SJCRH30 (cell line): ENCODE data around the gene SCPEP1. TPM values are rescaled to one million over a fixed set of nuclear protein-coding genes. Genes with fewer than 3 reads are reported as not detected.
"Not testable (repeated sequence)": the region's sequence is repeated elsewhere in the genome, so short reads cannot be mapped to it uniquely, and the experiment has no call there.

Experiments
- DNase-seq, 2 experiments: peaks; one replicate each; pipeline ENCODE4 v3.0.0-alpha.2; 2015 to 2020
- H3K27ac ChIP-seq: fragments of 250-450 bp; sonication (Bioruptor Pico); 2 replicates; pipeline ENCODE4 v1.5.1; 2020; ENCODE audit warnings: mild to moderate bottlenecking, moderate library complexity
- H3K27me3 ChIP-seq: fragments of 250-450 bp; sonication (Bioruptor Pico); 2 replicates; pipeline ENCODE4 v1.5.1; 2020; ENCODE audit warnings: mild to moderate bottlenecking, moderate library complexity
- H3K36me3 ChIP-seq: fragments of 250-450 bp; sonication (Bioruptor Pico); 2 replicates; pipeline ENCODE4 v1.5.1; 2020; ENCODE audit warnings: mild to moderate bottlenecking, moderate library complexity
- H3K4me1 ChIP-seq: fragments of 250-450 bp; sonication (Bioruptor Pico); 2 replicates; pipeline ENCODE4 v1.5.1; 2020; ENCODE audit warnings: mild to moderate bottlenecking, moderate library complexity
- H3K4me3 ChIP-seq: fragments of 250-450 bp; sonication (Bioruptor Pico); 2 replicates; pipeline ENCODE4 v1.5.1; 2020; ENCODE audit warnings: mild to moderate bottlenecking, moderate library complexity
- H3K9me3 ChIP-seq: fragments of 250-450 bp; sonication (Bioruptor Pico); replicated peaks from 2 replicates; pipeline ENCODE4 v1.5.1; 2020; ENCODE audit warnings: mild to moderate bottlenecking, moderate library complexity
- total RNA-seq: library from RNA; depleted of rRNA; stranded (reverse); fragments of >200 nt; shearing (Covaris generic); gene quantifications from 2 replicates; pipeline ENCODE4 v1.2.3, GENCODE V29; 2014; rRNA removed

Gene SCPEP1, protein sequence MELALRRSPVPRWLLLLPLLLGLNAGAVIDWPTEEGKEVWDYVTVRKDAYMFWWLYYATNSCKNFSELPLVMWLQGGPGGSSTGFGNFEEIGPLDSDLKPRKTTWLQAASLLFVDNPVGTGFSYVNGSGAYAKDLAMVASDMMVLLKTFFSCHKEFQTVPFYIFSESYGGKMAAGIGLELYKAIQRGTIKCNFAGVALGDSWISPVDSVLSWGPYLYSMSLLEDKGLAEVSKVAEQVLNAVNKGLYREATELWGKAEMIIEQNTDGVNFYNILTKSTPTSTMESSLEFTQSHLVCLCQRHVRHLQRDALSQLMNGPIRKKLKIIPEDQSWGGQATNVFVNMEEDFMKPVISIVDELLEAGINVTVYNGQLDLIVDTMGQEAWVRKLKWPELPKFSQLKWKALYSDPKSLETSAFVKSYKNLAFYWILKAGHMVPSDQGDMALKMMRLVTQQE
- total RNA-seq = 16.6 and 18.6 TPM in 2 replicates

GRCh38 chr17:56977673-56978395 is at the start of gene SCPEP1:
SCPEP1 (plus strand) TSS chr17:56978131; CDS start chr17:56978160, 29 bp downstream.
- Histone ChIP-seq H3K36me3 (no peaks in the 10 kb centered on the region), H3K4me3 (peak within 1 kb of the TSS; percentile 61), H3K4me1 (no peaks in the 10 kb centered on the region), H3K27ac (no peak within 1 kb of the TSS), H3K27me3 (no peaks in the 10 kb centered on the region), H3K9me3 (no peaks in the 10 kb centered on the region)
- peak; percentile 82 for DNase-seq

DNA sequence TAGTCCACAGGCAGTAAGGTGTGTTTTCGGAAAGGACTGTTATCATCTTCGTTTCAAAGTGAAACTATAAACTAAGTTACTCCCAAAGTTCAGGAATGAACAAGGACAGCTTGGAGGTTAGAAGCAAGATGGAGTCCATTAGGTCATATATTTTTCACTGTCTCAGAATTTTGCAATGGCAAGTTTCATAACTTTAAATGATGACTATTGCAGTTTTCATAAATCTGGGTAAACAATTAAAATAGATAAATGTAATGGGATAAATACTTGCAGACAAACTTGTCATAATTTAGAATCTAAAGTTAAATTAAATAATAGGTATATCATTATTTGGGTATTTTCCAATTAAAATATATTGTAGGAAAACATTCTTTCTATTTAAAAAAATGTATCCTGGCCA is 49.3 kb upstream of the SCPEP1 start:
- H3K27me3 ChIP-seq = no peaks in the 10 kb centered on the region
- no peak for DNase-seq
- H3K9me3 ChIP-seq = peaks cover 10% of the 10 kb centered on the region
- no peak overlapping the region for H3K27ac ChIP-seq
- no peak overlapping the region for H3K4me3 ChIP-seq
- peaks cover under 1% of the 10 kb centered on the region; the same call in 1 of the 2 replicates for H3K4me1 ChIP-seq
- H3K36me3 ChIP-seq = no peaks in the 10 kb centered on the region

- no peak overlapping the region for H3K27ac ChIP-seq
- no peaks in the 10 kb centered on the region for H3K27me3 ChIP-seq
- no peak for DNase-seq
Observed at GRCh38 chr17:56929362-56929969, 48.5 kb upstream of the SCPEP1 start.

DNA sequence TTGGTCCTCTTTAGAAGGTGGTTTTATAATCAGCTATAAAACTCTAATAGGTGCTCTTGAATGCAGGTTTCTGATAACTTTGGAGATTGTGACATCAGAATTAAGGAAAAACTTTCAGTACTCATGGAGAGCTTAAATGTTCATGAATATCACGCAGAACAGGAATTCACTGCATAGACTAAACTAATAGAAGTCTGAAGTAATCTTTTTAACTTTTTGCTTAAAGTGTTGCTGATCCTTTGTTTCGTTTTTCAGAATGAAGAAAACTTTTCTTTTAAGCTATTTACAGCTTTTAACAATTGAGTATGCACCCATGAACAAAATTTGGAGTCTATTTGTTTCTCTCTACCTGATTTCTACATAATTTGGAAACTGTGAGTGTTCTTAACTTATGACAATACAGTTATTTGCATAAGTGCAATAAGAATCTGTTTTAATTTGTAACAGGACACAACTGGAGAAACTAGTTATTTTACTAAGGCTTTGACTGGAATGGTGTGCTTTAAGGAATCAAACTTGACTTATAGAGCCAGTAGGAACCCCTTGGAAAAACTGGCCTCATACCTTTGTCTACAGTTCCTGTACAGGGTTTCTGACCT is 47.1 kb upstream of the SCPEP1 start:
- no peak for DNase-seq
- Histone ChIP-seq H3K27ac (no peak overlapping the region), H3K9me3 (peaks cover 10% of the 10 kb centered on the region), H3K4me3 (no peak overlapping the region), H3K27me3 (no peaks in the 10 kb centered on the region), H3K4me1 (peaks cover 5% of the 10 kb centered on the region), H3K36me3 (no peaks in the 10 kb centered on the region)

More at GRCh38 chr17:56929362-56929969, 48.5 kb upstream of the SCPEP1 start:
- Histone ChIP-seq H3K36me3 (no peaks in the 10 kb centered on the region), H3K4me1 (peaks cover 5% of the 10 kb centered on the region), H3K9me3 (peaks cover 10% of the 10 kb centered on the region), H3K4me3 (no peak overlapping the region)

DNA sequence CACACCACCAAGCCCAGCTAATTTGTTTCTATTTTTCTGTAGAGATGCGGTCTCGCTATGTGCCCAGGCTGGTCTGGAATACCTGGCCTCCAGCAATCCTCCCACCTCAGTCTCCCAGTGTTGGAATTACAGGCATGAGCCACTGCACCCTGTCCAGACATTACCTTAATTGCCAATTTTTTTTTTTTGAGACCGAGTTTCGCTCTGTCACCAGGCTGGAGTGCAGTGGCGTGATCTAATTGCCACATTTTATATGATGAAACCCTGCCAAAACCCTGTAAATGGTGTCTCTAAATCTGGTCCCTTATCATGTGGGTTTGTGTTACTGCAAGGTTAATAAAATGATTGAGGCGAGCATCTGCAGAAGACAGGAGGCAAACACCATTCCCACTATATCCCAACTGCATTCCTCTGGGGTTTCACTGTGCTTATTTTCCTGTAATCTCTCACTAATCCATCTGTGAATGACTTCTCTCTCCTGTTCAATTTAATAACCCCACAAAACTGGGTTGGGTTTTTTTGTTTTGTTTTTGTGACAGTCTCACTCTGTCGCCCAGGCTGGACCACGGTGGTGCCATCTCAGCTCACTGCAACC is 44.7 kb upstream of the SCPEP1 start:
- no peaks in the 10 kb centered on the region for H3K27me3 ChIP-seq
- H3K36me3 ChIP-seq = peaks cover 15% of the 10 kb centered on the region
- peaks cover 10% of the 10 kb centered on the region for H3K9me3 ChIP-seq
- peaks cover 5% of the 10 kb centered on the region for H3K4me1 ChIP-seq
- DNase-seq = peak in 1 of 2 experiments; percentile 60
- H3K27ac ChIP-seq = no peak overlapping the region
- no peak overlapping the region for H3K4me3 ChIP-seq

DNA sequence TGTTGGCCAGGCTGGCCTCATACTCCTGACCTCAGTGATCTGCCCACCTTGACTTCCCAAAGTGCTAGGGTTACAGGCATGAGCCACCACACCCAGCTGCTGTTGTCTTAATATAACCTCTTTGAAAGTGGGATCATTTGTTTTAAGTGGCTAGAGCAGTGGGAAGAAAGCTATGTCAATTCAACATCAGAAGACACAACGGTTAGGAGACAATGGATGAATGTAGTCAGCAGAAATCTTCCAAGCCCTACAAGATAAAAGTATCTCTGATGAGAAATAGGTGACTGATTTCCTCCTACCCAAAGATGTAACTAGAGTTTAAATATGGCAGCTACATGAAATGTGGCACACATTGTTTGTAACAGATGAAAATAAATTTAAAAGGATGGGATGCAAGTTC is 44.1 kb upstream of the SCPEP1 start:
- H3K4me3 ChIP-seq = no peak overlapping the region
- H3K9me3 ChIP-seq = peaks cover 10% of the 10 kb centered on the region
- DNase-seq = peak in 1 of 2 experiments; percentile 6
- H3K4me1 ChIP-seq = peaks cover 5% of the 10 kb centered on the region
- no peak overlapping the region for H3K27ac ChIP-seq
- no peaks in the 10 kb centered on the region for H3K27me3 ChIP-seq
- peaks cover 17% of the 10 kb centered on the region for H3K36me3 ChIP-seq

- no peak for DNase-seq
- Histone ChIP-seq H3K4me3 (no peak overlapping the region), H3K4me1 (peaks cover 5% of the 10 kb centered on the region), H3K27ac (no peak overlapping the region), H3K27me3 (no peaks in the 10 kb centered on the region), H3K36me3 (peaks cover 21% of the 10 kb centered on the region), H3K9me3 (peaks cover 10% of the 10 kb centered on the region)
Observed at GRCh38 chr17:56934280-56934679, 43.7 kb upstream of the SCPEP1 start.

DNA sequence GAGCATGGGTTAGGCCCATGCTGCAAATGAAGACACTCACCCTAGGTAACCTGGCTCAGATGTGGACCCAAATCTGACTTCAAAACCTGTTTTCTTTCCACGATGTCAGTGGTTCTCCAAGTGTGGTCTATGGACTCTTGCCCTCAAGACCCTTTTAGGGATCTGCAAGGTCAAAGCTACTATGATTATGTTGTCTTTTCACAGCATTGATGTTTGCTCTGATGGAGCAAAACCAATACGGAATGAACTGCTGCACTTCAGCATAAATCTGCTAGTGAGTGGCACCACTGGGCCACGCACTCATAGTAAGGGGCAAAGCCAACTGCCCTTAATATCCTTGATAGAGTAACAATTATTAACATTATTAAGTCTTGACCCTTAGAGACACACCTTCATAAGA is 42.5 kb upstream of the SCPEP1 start:
- DNase-seq = no peak
- Histone ChIP-seq H3K27ac (no peak overlapping the region), H3K4me3 (no peak overlapping the region), H3K27me3 (no peaks in the 10 kb centered on the region), H3K36me3 (peaks cover 33% of the 10 kb centered on the region), H3K9me3 (peaks cover 3% of the 10 kb centered on the region; the same call in 1 of the 2 replicates), H3K4me1 (peaks cover 5% of the 10 kb centered on the region)

GRCh38 chr17:56936697-56937322 is 41.1 kb upstream of the SCPEP1 start:
- no peak overlapping the region for H3K27ac ChIP-seq
- no peak for DNase-seq
- H3K4me1 ChIP-seq = peaks cover 5% of the 10 kb centered on the region
- H3K4me3 ChIP-seq = no peak overlapping the region
- no peaks in the 10 kb centered on the region for H3K27me3 ChIP-seq
- no peaks in the 10 kb centered on the region for H3K9me3 ChIP-seq
- peaks cover 39% of the 10 kb centered on the region for H3K36me3 ChIP-seq

- DNase-seq = no peak
- peaks cover 39% of the 10 kb centered on the region for H3K36me3 ChIP-seq
- H3K27ac ChIP-seq = no peak overlapping the region
Observed at GRCh38 chr17:56937687-56938086, 40.2 kb upstream of the SCPEP1 start.

DNA sequence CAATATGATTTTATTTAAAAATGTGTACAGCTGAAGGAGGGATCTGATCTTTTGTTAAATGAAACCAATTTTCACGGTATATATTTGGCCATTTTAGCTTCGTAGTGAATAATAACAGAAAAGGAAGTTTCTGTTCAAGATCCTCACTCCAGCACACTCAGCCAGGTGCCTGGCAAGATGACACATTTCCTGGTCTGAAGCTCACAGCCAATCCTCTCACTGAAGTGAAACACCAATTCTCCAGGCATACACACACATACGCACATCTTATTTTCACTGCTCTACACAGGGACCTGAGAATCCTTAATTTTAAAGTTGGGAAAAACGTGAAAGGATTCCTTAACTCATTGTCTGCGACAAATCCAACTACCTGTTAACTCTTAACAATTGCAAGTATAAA is 39.7 kb upstream of the SCPEP1 start:
- not testable (repeated sequence) for H3K9me3 ChIP-seq, H3K27ac ChIP-seq, H3K27me3 ChIP-seq, DNase-seq, H3K4me3 ChIP-seq, H3K4me1 ChIP-seq
- peaks cover 42% of the 10 kb centered on the region for H3K36me3 ChIP-seq

More at GRCh38 chr17:56937687-56938086, 40.2 kb upstream of the SCPEP1 start:
- Histone ChIP-seq H3K27me3 (no peaks in the 10 kb centered on the region), H3K4me3 (no peak overlapping the region), H3K9me3 (no peaks in the 10 kb centered on the region), H3K4me1 (peaks cover 5% of the 10 kb centered on the region)

GRCh38 chr17:56939869-56940484 is 38.0 kb upstream of the SCPEP1 start:
- Histone ChIP-seq H3K27ac (no peak overlapping the region), H3K4me1 (no peaks in the 10 kb centered on the region), H3K4me3 (no peak overlapping the region), H3K9me3 (no peaks in the 10 kb centered on the region), H3K36me3 (peaks cover 44% of the 10 kb centered on the region), H3K27me3 (no peaks in the 10 kb centered on the region)
- peak in 1 of 2 experiments; percentile 77 for DNase-seq

- Histone ChIP-seq H3K27ac (no peak overlapping the region), H3K27me3 (no peaks in the 10 kb centered on the region), H3K9me3 (no peaks in the 10 kb centered on the region), H3K4me3 (no peak overlapping the region), H3K36me3 (peaks cover 41% of the 10 kb centered on the region), H3K4me1 (no peaks in the 10 kb centered on the region)
- no peak for DNase-seq
Observed at GRCh38 chr17:56943505-56944125, 34.3 kb upstream of the SCPEP1 start.
